NB4 (cell line): ENCODE results near the gene ANTKMT.
"Not testable (repeated sequence)": the region's sequence is repeated elsewhere in the genome, so short reads cannot be mapped to it uniquely, and the experiment has no call there.

ENCODE experiments used
- DNase-seq: peaks from one replicate; pipeline ENCODE4 v3.0.0; 2010; ENCODE audit warnings: low read depth
- H3K4me3 ChIP-seq: one replicate; pipeline ENCODE4 v1.5.1; 2011; ENCODE audit warnings: mild to moderate bottlenecking, low read depth, low read length, moderate library complexity
- CTCF ChIP-seq: IDR thresholded peaks from one replicate; pipeline ENCODE4 v1.5.1; 2012; ENCODE audit warnings: low read depth, low read length
- MAX ChIP-seq: IDR thresholded peaks from 2 replicates; pipeline ENCODE4 v1.6.1; 2011; ENCODE audit warnings: low read depth, low read length
- MYC ChIP-seq: IDR thresholded peaks from 2 replicates; pipeline ENCODE4 v1.6.1; 2011; ENCODE audit warnings: low read depth, low read length
- POLR2A ChIP-seq: IDR thresholded peaks from 2 replicates; pipeline ENCODE4 v1.6.1; 2011; ENCODE audit warnings: mild to moderate bottlenecking; ENCODE audit not compliant: insufficient read length; ENCODE audit errors: extremely low read depth

Gene ANTKMT

GRCh38 chr16:741986-742629, 21.2 kb downstream of the ANTKMT start:
- TF ChIP-seq CTCF (no peak), POLR2A (no peak), MYC (no peak), MAX (no peak)
- DNase-seq = no peak
- no peak overlapping the region for H3K4me3 ChIP-seq

GRCh38 chr16:742894-743293, 21.9 kb downstream of the ANTKMT start:
- DNase-seq, H3K4me3 ChIP-seq: not testable (repeated sequence)

- DNase-seq = no peak
- H3K4me3 ChIP-seq = no peak overlapping the region
- no peak for TF ChIP-seq MYC
- peak; percentile 20 for TF ChIP-seq CTCF
- TF ChIP-seq POLR2A = no peak
- TF ChIP-seq MAX = no peak
Measured at GRCh38 chr16:743794-744500, 23.0 kb downstream of the ANTKMT start.

- no peak overlapping the region for H3K4me3 ChIP-seq
- TF ChIP-seq MAX = no peak
- no peak for DNase-seq
Measured at GRCh38 chr16:745739-746138, 24.8 kb downstream of the ANTKMT start.

- no peak overlapping the region for H3K4me3 ChIP-seq
- TF ChIP-seq CTCF (no peak), MAX (no peak), POLR2A (no peak), MYC (no peak)
- no peak for DNase-seq
Measured at GRCh38 chr16:746637-747036, 25.7 kb downstream of the ANTKMT start.

GRCh38 chr16:747978-748746, 27.2 kb downstream of the ANTKMT start:
- no peak for DNase-seq
- TF ChIP-seq MYC (no peak), MAX (no peak), POLR2A (no peak), CTCF (no peak)
- no peak overlapping the region for H3K4me3 ChIP-seq
